Vagina (tissue), 2 donors: Measurements from ENCODE around the gene DNAJC4.

Experiments
- POLR2A ChIP-seq, 2 donors: fragments of 450-650 bp; IDR thresholded peaks; one replicate each; pipeline ENCODE4 v1.6.1; 2017; ENCODE audit warnings: antibody characterized with exemption in 2 of 2, mild to moderate bottlenecking in 2 of 2, moderate library complexity in 2 of 2
- POLR2AphosphoS5 ChIP-seq, 2 donors: sonication (generic); formaldehyde crosslinking; IDR thresholded peaks; one replicate each; pipeline ENCODE4 v1.9.0; 2017; ENCODE audit warnings: antibody characterized with exemption in 2 of 2, mild to moderate bottlenecking in 2 of 2, low read depth in 1 of 2; ENCODE audit not compliant: insufficient read depth in 1 of 2
- TF ChIP-seq, protein P1 (sequence below), 3 experiments: fragments of 450-650 bp in 2 of 3; fragments of 200-600 bp in 1 of 3; sonication (generic) in 1 of 3; IDR thresholded peaks; one replicate each; pipeline ENCODE4 v1.5.1; 2017 to 2019; ENCODE audit warnings: antibody characterized with exemption in 3 of 3, mild to moderate bottlenecking in 2 of 3, moderate library complexity in 2 of 3

DNA sequence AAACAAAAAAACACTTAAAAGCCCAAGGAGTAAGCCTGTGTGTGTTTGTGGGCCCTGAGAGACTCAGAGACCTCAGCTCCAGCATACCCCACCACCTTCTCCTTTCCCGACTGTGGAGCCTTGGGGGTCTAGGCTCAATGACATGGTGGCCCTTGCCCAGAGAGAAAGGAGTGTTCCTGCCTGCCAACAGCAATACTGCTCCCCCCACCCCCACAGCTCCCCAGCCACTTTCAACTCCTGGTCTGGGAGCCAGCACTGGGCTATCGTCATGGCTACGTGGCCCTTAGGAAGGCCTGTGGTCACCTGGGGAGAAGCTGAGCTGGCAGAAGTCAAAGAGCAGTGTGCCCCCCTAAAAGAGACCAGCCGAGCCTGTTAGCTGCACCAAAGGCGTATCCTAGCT lies 13.8 kb downstream of the DNAJC4 start:
- TF ChIP-seq POLR2A (IDR thresholded peaks at IDR 0.05) (no peak), POLR2AphosphoS5 (IDR thresholded peaks at IDR 0.05; ENCODE audit: insufficient read depth in 1 of 2, low read depth in 1 of 2) (no peak)
- TF ChIP-seq, protein P1, sequence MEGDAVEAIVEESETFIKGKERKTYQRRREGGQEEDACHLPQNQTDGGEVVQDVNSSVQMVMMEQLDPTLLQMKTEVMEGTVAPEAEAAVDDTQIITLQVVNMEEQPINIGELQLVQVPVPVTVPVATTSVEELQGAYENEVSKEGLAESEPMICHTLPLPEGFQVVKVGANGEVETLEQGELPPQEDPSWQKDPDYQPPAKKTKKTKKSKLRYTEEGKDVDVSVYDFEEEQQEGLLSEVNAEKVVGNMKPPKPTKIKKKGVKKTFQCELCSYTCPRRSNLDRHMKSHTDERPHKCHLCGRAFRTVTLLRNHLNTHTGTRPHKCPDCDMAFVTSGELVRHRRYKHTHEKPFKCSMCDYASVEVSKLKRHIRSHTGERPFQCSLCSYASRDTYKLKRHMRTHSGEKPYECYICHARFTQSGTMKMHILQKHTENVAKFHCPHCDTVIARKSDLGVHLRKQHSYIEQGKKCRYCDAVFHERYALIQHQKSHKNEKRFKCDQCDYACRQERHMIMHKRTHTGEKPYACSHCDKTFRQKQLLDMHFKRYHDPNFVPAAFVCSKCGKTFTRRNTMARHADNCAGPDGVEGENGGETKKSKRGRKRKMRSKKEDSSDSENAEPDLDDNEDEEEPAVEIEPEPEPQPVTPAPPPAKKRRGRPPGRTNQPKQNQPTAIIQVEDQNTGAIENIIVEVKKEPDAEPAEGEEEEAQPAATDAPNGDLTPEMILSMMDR (IDR thresholded peaks at IDR 0.05): no peak
